ENCODE results near the gene RAB26. TPM values are rescaled to one million over a fixed set of nuclear protein-coding genes. Genes with fewer than 3 reads are reported as not detected.
"Not testable (repeated sequence)": the region's sequence is repeated elsewhere in the genome, so short reads cannot be mapped to it uniquely, and the experiment has no call there.

Gene RAB26
- 2.9 TPM for polyA plus RNA-seq (2013, experiment 1 of 4)
- polyA plus RNA-seq (2013, experiment 2 of 4), result 3.4 TPM
- 3.6 TPM for polyA plus RNA-seq (2013, experiment 3 of 4)
- 4.9 TPM for polyA plus RNA-seq (2013, experiment 4 of 4)

GRCh38 chr16:2147981-2148671 is at the start of gene RAB26:
TSS of gene RAB26 (plus strand) at chr16:2148625. CDS start at chr16:2148784, 159 bp downstream.
- H3K4me3 ChIP-seq (ENCODE audit: insufficient read depth, low read depth, low read length), result peak within 1 kb of the TSS; percentile 46
- WGBS, 2 experiments, result 4% methylated on average over 55 of the region's 55 CpGs
- no peak within 1 kb of the TSS for H3K27ac ChIP-seq (ENCODE audit: insufficient read depth, low read depth, low read length, poor library complexity, severe bottlenecking)
- peaks cover 38% of the 10 kb centered on the region for H3K4me1 ChIP-seq (ENCODE audit: control insufficient read depth, insufficient read depth, low read length)
- H3K9me3 ChIP-seq (ENCODE audit: control insufficient read depth, low read length), result no peaks in the 10 kb centered on the region
- H3K36me3 ChIP-seq (ENCODE audit: control insufficient read depth, insufficient read depth, low read length), result no peaks in the 10 kb centered on the region
- H3K27me3 ChIP-seq (ENCODE audit: control insufficient read depth, insufficient read depth, low read length, poor library complexity, severe bottlenecking), result peaks cover 12% of the 10 kb centered on the region

GRCh38 chr16:2101581-2101980 is 46.8 kb upstream of the RAB26 start:
- not testable (repeated sequence) for H3K4me1 ChIP-seq (ENCODE audit: control insufficient read depth, insufficient read depth, low read length); H3K9me3 ChIP-seq (ENCODE audit: control insufficient read depth, low read length); H3K27ac ChIP-seq (ENCODE audit: insufficient read depth, low read depth, low read length, poor library complexity, severe bottlenecking); H3K27me3 ChIP-seq (ENCODE audit: control insufficient read depth, insufficient read depth, low read length, poor library complexity, severe bottlenecking); H3K4me3 ChIP-seq (ENCODE audit: insufficient read depth, low read depth, low read length); H3K36me3 ChIP-seq (ENCODE audit: control insufficient read depth, insufficient read depth, low read length)
- WGBS, 2 experiments, result 95 to 97% methylated on average over 10 to 13 of the region's 16 CpGs

GRCh38 chr16:2102471-2102870 is 46.0 kb upstream of the RAB26 start:
- Histone ChIP-seq H3K9me3 (ENCODE audit: control insufficient read depth, low read length) (no peaks in the 10 kb centered on the region), H3K4me1 (ENCODE audit: control insufficient read depth, insufficient read depth, low read length) (no peaks in the 10 kb centered on the region), H3K36me3 (ENCODE audit: control insufficient read depth, insufficient read depth, low read length) (no peaks in the 10 kb centered on the region), H3K27me3 (ENCODE audit: control insufficient read depth, insufficient read depth, low read length, poor library complexity, severe bottlenecking) (no peaks in the 10 kb centered on the region), H3K4me3 (ENCODE audit: insufficient read depth, low read depth, low read length) (no peak overlapping the region), H3K27ac (ENCODE audit: insufficient read depth, low read depth, low read length, poor library complexity, severe bottlenecking) (no peak overlapping the region)
- WGBS, 2 experiments, result 95% methylated on average over 19 of the region's 19 CpGs

- H3K4me1 ChIP-seq (ENCODE audit: control insufficient read depth, insufficient read depth, low read length); H3K36me3 ChIP-seq (ENCODE audit: control insufficient read depth, insufficient read depth, low read length); H3K4me3 ChIP-seq (ENCODE audit: insufficient read depth, low read depth, low read length); H3K27ac ChIP-seq (ENCODE audit: insufficient read depth, low read depth, low read length, poor library complexity, severe bottlenecking); H3K9me3 ChIP-seq (ENCODE audit: control insufficient read depth, low read length); H3K27me3 ChIP-seq (ENCODE audit: control insufficient read depth, insufficient read depth, low read length, poor library complexity, severe bottlenecking): not testable (repeated sequence)
- 92% methylated on average over 13 to 14 of the region's 20 CpGs for WGBS, 2 experiments
Measured at GRCh38 chr16:2104464-2104863, 44.0 kb upstream of the RAB26 start.

GRCh38 chr16:2105291-2105690 is 43.1 kb upstream of the RAB26 start:
- not testable (repeated sequence) for H3K36me3 ChIP-seq (ENCODE audit: control insufficient read depth, insufficient read depth, low read length); H3K4me1 ChIP-seq (ENCODE audit: control insufficient read depth, insufficient read depth, low read length); H3K27me3 ChIP-seq (ENCODE audit: control insufficient read depth, insufficient read depth, low read length, poor library complexity, severe bottlenecking); H3K9me3 ChIP-seq (ENCODE audit: control insufficient read depth, low read length); H3K27ac ChIP-seq (ENCODE audit: insufficient read depth, low read depth, low read length, poor library complexity, severe bottlenecking); H3K4me3 ChIP-seq (ENCODE audit: insufficient read depth, low read depth, low read length)
- 93 to 94% methylated on average over 21 of the region's 21 CpGs for WGBS, 2 experiments

GRCh38 chr16:2105769-2106168 is 42.7 kb upstream of the RAB26 start:
- H3K27me3 ChIP-seq (ENCODE audit: control insufficient read depth, insufficient read depth, low read length, poor library complexity, severe bottlenecking); H3K36me3 ChIP-seq (ENCODE audit: control insufficient read depth, insufficient read depth, low read length); H3K4me3 ChIP-seq (ENCODE audit: insufficient read depth, low read depth, low read length); H3K4me1 ChIP-seq (ENCODE audit: control insufficient read depth, insufficient read depth, low read length); H3K9me3 ChIP-seq (ENCODE audit: control insufficient read depth, low read length); H3K27ac ChIP-seq (ENCODE audit: insufficient read depth, low read depth, low read length, poor library complexity, severe bottlenecking): not testable (repeated sequence)
- WGBS, 2 experiments, result 91 to 93% methylated on average over 17 of the region's 22 CpGs

GRCh38 chr16:2106211-2106610 is 42.2 kb upstream of the RAB26 start:
- H3K27me3 ChIP-seq (ENCODE audit: control insufficient read depth, insufficient read depth, low read length, poor library complexity, severe bottlenecking); H3K9me3 ChIP-seq (ENCODE audit: control insufficient read depth, low read length); H3K4me1 ChIP-seq (ENCODE audit: control insufficient read depth, insufficient read depth, low read length); H3K27ac ChIP-seq (ENCODE audit: insufficient read depth, low read depth, low read length, poor library complexity, severe bottlenecking); H3K4me3 ChIP-seq (ENCODE audit: insufficient read depth, low read depth, low read length); H3K36me3 ChIP-seq (ENCODE audit: control insufficient read depth, insufficient read depth, low read length): not testable (repeated sequence)
- WGBS, 2 experiments, result 95% methylated on average over 38 of the region's 38 CpGs

GRCh38 chr16:2107121-2107790 is 41.2 kb upstream of the RAB26 start:
- 95% methylated on average over 17 of the region's 17 CpGs for WGBS, 2 experiments
- H3K9me3 ChIP-seq (ENCODE audit: control insufficient read depth, low read length); H3K27me3 ChIP-seq (ENCODE audit: control insufficient read depth, insufficient read depth, low read length, poor library complexity, severe bottlenecking); H3K4me1 ChIP-seq (ENCODE audit: control insufficient read depth, insufficient read depth, low read length); H3K27ac ChIP-seq (ENCODE audit: insufficient read depth, low read depth, low read length, poor library complexity, severe bottlenecking); H3K36me3 ChIP-seq (ENCODE audit: control insufficient read depth, insufficient read depth, low read length); H3K4me3 ChIP-seq (ENCODE audit: insufficient read depth, low read depth, low read length): not testable (repeated sequence)

GRCh38 chr16:2107791-2108125 is 40.7 kb upstream of the RAB26 start:
- not testable (repeated sequence) for H3K4me1 ChIP-seq (ENCODE audit: control insufficient read depth, insufficient read depth, low read length); H3K4me3 ChIP-seq (ENCODE audit: insufficient read depth, low read depth, low read length); H3K27me3 ChIP-seq (ENCODE audit: control insufficient read depth, insufficient read depth, low read length, poor library complexity, severe bottlenecking); H3K36me3 ChIP-seq (ENCODE audit: control insufficient read depth, insufficient read depth, low read length); H3K27ac ChIP-seq (ENCODE audit: insufficient read depth, low read depth, low read length, poor library complexity, severe bottlenecking); H3K9me3 ChIP-seq (ENCODE audit: control insufficient read depth, low read length)
- 97% methylated on average over 21 to 23 of the region's 23 CpGs for WGBS, 2 experiments

GRCh38 chr16:2108446-2109270 is 39.8 kb upstream of the RAB26 start:
- WGBS, 2 experiments, result 97% methylated on average over 73 of the region's 73 CpGs
- not testable (repeated sequence) for H3K4me3 ChIP-seq (ENCODE audit: insufficient read depth, low read depth, low read length); H3K4me1 ChIP-seq (ENCODE audit: control insufficient read depth, insufficient read depth, low read length)

More at GRCh38 chr16:2108446-2109270, 39.8 kb upstream of the RAB26 start:
- not testable (repeated sequence) for H3K9me3 ChIP-seq (ENCODE audit: control insufficient read depth, low read length); H3K27ac ChIP-seq (ENCODE audit: insufficient read depth, low read depth, low read length, poor library complexity, severe bottlenecking); H3K27me3 ChIP-seq (ENCODE audit: control insufficient read depth, insufficient read depth, low read length, poor library complexity, severe bottlenecking); H3K36me3 ChIP-seq (ENCODE audit: control insufficient read depth, insufficient read depth, low read length)

Measured in ectodermal cell (in vitro differentiated cells).